Measurements from ENCODE around the gene SMCO3. TPM values are rescaled to one million over a fixed set of nuclear protein-coding genes. Genes with fewer than 3 reads are reported as not detected.

Gene SMCO3
- total and polyA plus RNA-seq, 3 donors from 2014 or later = 0.20 to 0.39 TPM; not detected in 1

GRCh38 chr12:14785568-14785967 is 28.4 kb downstream of the SMCO3 start:
- no peaks in the 10 kb centered on the region for H3K36me3 ChIP-seq (ENCODE audit: low read depth, missing control alignments)
- 82 to 84% methylated on average over 3 of the region's 3 CpGs for WGBS, 2 donors
- intact Hi-C loops (cut with DNase I; ENCODE audit: low total_unique reads) = no loop called here
- H3K27me3 ChIP-seq = no peaks in the 10 kb centered on the region
- H3K9me3 ChIP-seq = no peaks in the 10 kb centered on the region
- H3K4me3 ChIP-seq = no peak overlapping the region
- no peak for DNase-seq
- no peak overlapping the region for H3K27ac ChIP-seq
- no peaks in the 10 kb centered on the region for H3K4me1 ChIP-seq
- TF ChIP-seq CTCF (IDR thresholded peaks at IDR 0.05) (no peak), POLR2A (IDR thresholded peaks at IDR 0.05) (no peak)

- Histone ChIP-seq H3K27ac (no peak overlapping the region), H3K4me1 (no peaks in the 10 kb centered on the region), H3K27me3 (no peaks in the 10 kb centered on the region), H3K36me3 (ENCODE audit: low read depth, missing control alignments) (no peaks in the 10 kb centered on the region), H3K4me3 (no peak overlapping the region), H3K9me3 (no peaks in the 10 kb centered on the region)
- no peak for DNase-seq
- WGBS, 2 donors = 91 to 94% methylated on average over 2 of the region's 2 CpGs
- intact Hi-C loops (cut with DNase I; ENCODE audit: low total_unique reads) = no loop called here
- no peak for TF ChIP-seq CTCF (IDR thresholded peaks at IDR 0.05)
- TF ChIP-seq POLR2A (IDR thresholded peaks at IDR 0.05) = no peak
Observed at GRCh38 chr12:14784471-14784870, 29.5 kb downstream of the SMCO3 start.

GRCh38 chr12:14782756-14783155 is 31.2 kb downstream of the SMCO3 start:
- Histone ChIP-seq H3K4me1 (no peaks in the 10 kb centered on the region), H3K27ac (no peak overlapping the region), H3K27me3 (no peaks in the 10 kb centered on the region), H3K9me3 (no peaks in the 10 kb centered on the region), H3K4me3 (no peak overlapping the region), H3K36me3 (ENCODE audit: low read depth, missing control alignments) (no peaks in the 10 kb centered on the region)
- no peak for DNase-seq
- no peak for TF ChIP-seq CTCF (IDR thresholded peaks at IDR 0.05)
- TF ChIP-seq POLR2A (IDR thresholded peaks at IDR 0.05) = no peak
- intact Hi-C loops (cut with DNase I; ENCODE audit: low total_unique reads) = no loop called here

GRCh38 chr12:14781563-14781962 is 32.4 kb downstream of the SMCO3 start:
- 54 to 63% methylated on average over 2 of the region's 2 CpGs for WGBS, 2 donors
- DNase-seq = no peak
- Histone ChIP-seq H3K4me1 (no peaks in the 10 kb centered on the region), H3K27me3 (no peaks in the 10 kb centered on the region), H3K4me3 (no peak overlapping the region), H3K9me3 (no peaks in the 10 kb centered on the region), H3K27ac (no peak overlapping the region), H3K36me3 (ENCODE audit: low read depth, missing control alignments) (no peaks in the 10 kb centered on the region)
- TF ChIP-seq CTCF (IDR thresholded peaks at IDR 0.05) (no peak), POLR2A (IDR thresholded peaks at IDR 0.05) (no peak)
- intact Hi-C loops (cut with DNase I; ENCODE audit: low total_unique reads) = no loop called here

- 83 to 85% methylated on average over 3 of the region's 3 CpGs for WGBS, 2 donors
- intact Hi-C loops (cut with DNase I; ENCODE audit: low total_unique reads) = no loop called here
- H3K36me3 ChIP-seq (ENCODE audit: low read depth, missing control alignments) = no peaks in the 10 kb centered on the region
- H3K27ac ChIP-seq = no peak overlapping the region
- H3K4me3 ChIP-seq = no peak overlapping the region
- DNase-seq = no peak
- no peaks in the 10 kb centered on the region for H3K9me3 ChIP-seq
- H3K27me3 ChIP-seq = no peaks in the 10 kb centered on the region
- TF ChIP-seq CTCF (IDR thresholded peaks at IDR 0.05) (no peak), POLR2A (IDR thresholded peaks at IDR 0.05) (no peak)
- H3K4me1 ChIP-seq = peaks cover 5% of the 10 kb centered on the region
Observed at GRCh38 chr12:14780859-14781258, 33.1 kb downstream of the SMCO3 start.
